Subcutaneous abdominal adipose tissue (tissue), 5 donors: Measurements from ENCODE around the gene GLE1.
"Not testable (repeated sequence)": the region's sequence is repeated elsewhere in the genome, so short reads cannot be mapped to it uniquely, and the experiment has no call there.

Experiments
- H3K27ac ChIP-seq: one replicate; pipeline ENCODE4 v1.7.0; 2013; ENCODE audit warnings: low read depth, mild to moderate bottlenecking, inconsistent platforms, low read length, moderate library complexity
- H3K27me3 ChIP-seq, 5 donors: one replicate each; pipeline ENCODE4 v1.7.0; 2013; ENCODE audit warnings: low read length in 5 of 5, inconsistent platforms in 1 of 5; ENCODE audit not compliant: control insufficient read depth in 5 of 5, insufficient read depth in 4 of 5
- H3K36me3 ChIP-seq, 5 donors: one replicate each; pipeline ENCODE4 v1.7.0; 2013; ENCODE audit warnings: low read length in 5 of 5; ENCODE audit not compliant: control insufficient read depth in 5 of 5, insufficient read depth in 5 of 5
- H3K4me1 ChIP-seq, 5 donors: one replicate each; pipeline ENCODE4 v1.7.0; 2013; ENCODE audit warnings: low read length in 5 of 5, mild to moderate bottlenecking in 3 of 5, moderate library complexity in 1 of 5; ENCODE audit not compliant: control insufficient read depth in 5 of 5, insufficient read depth in 5 of 5
- H3K4me3 ChIP-seq, 5 donors: one replicate each; pipeline ENCODE4 v1.7.0; 2013; ENCODE audit warnings: low read length in 5 of 5, low read depth in 1 of 5
- H3K9ac ChIP-seq, 5 donors: one replicate each; pipeline ENCODE4 v1.7.0; 2013; ENCODE audit warnings: low read length in 5 of 5, mild to moderate bottlenecking in 4 of 5, moderate library complexity in 3 of 5
- H3K9me3 ChIP-seq, 5 donors: one replicate each; pipeline ENCODE4 v1.7.0; 2013; ENCODE audit warnings: low read length in 5 of 5; ENCODE audit not compliant: control insufficient read depth in 5 of 5
- donor health status: healthy.
- donor health status: healthy.
- donor health status: healthy.
- donor health status: healthy.
- donor health status: healthy.

The GLE1 gene

GRCh38 chr9:128494746-128495129 is 9.8 kb upstream of the GLE1 start:
- Histone ChIP-seq H3K36me3 (peaks cover 5 to 65% (median 55%) of the 10 kb centered on the region in 5 donors), H3K4me3 (no peak overlapping the region)

GRCh38 chr9:128495296-128495695 is 9.2 kb upstream of the GLE1 start:
- peaks cover 3 to 69% (median 59%) of the 10 kb centered on the region in 5 donors for H3K36me3 ChIP-seq

More at GRCh38 chr9:128494746-128495129, 9.8 kb upstream of the GLE1 start:
- Histone ChIP-seq H3K4me1 (peaks cover 0 to 13% (median 3%) of the 10 kb centered on the region in 5 donors), H3K27me3 (no peaks in the 10 kb centered on the region), H3K9me3 (no peaks in the 10 kb centered on the region), H3K27ac (no peak overlapping the region), H3K9ac (no peak overlapping the region)

GRCh38 chr9:128495804-128496417 is 8.6 kb upstream of the GLE1 start:
- Histone ChIP-seq H3K27ac (no peak overlapping the region), H3K4me3 (no peak overlapping the region), H3K9ac (no peak overlapping the region), H3K4me1 (peaks cover 0 to 13% (median 3%) of the 10 kb centered on the region in 5 donors), H3K9me3 (no peaks in the 10 kb centered on the region), H3K36me3 (peaks cover 5 to 74% (median 55%) of the 10 kb centered on the region in 5 donors), H3K27me3 (no peaks in the 10 kb centered on the region)

More at GRCh38 chr9:128495296-128495695, 9.2 kb upstream of the GLE1 start:
- Histone ChIP-seq H3K4me1 (peaks cover 0 to 13% (median 3%) of the 10 kb centered on the region in 5 donors), H3K27ac (no peak overlapping the region), H3K9ac (no peak overlapping the region), H3K4me3 (no peak overlapping the region), H3K9me3 (no peaks in the 10 kb centered on the region), H3K27me3 (no peaks in the 10 kb centered on the region)

- H3K4me3 ChIP-seq = no peak overlapping the region
- no peaks in the 10 kb centered on the region for H3K9me3 ChIP-seq
- no peak overlapping the region for H3K9ac ChIP-seq
- no peak overlapping the region for H3K27ac ChIP-seq
- H3K36me3 ChIP-seq = peaks cover 4 to 67% (median 53%) of the 10 kb centered on the region in 5 donors
- peaks cover 0 to 13% (median 3%) of the 10 kb centered on the region in 5 donors for H3K4me1 ChIP-seq
- no peaks in the 10 kb centered on the region for H3K27me3 ChIP-seq
Observed at GRCh38 chr9:128497824-128498610, 6.5 kb upstream of the GLE1 start.

GRCh38 chr9:128498911-128499310 is 5.6 kb upstream of the GLE1 start:
- Histone ChIP-seq H3K4me1 (peaks cover 3 to 15% (median 4%) of the 10 kb centered on the region in 5 donors), H3K9me3 (no peaks in the 10 kb centered on the region), H3K27me3 (no peaks in the 10 kb centered on the region), H3K9ac (no peak overlapping the region), H3K36me3 (peaks cover 4 to 62% (median 53%) of the 10 kb centered on the region in 5 donors), H3K27ac (no peak overlapping the region), H3K4me3 (no peak overlapping the region)

GRCh38 chr9:128499920-128500319 is 4.6 kb upstream of the GLE1 start:
- no peak overlapping the region for H3K27ac ChIP-seq
- peaks cover 4 to 59% (median 46%) of the 10 kb centered on the region in 5 donors for H3K36me3 ChIP-seq
- H3K4me1 ChIP-seq = peaks cover 0 to 11% (median 10%) of the 10 kb centered on the region in 5 donors
- H3K9ac ChIP-seq = no peak overlapping the region
- H3K9me3 ChIP-seq = no peaks in the 10 kb centered on the region
- no peaks in the 10 kb centered on the region for H3K27me3 ChIP-seq
- no peak overlapping the region for H3K4me3 ChIP-seq

GRCh38 chr9:128503415-128503825 is 1.1 kb upstream of the GLE1 start:
- H3K9me3 ChIP-seq, H3K27me3 ChIP-seq, H3K27ac ChIP-seq, H3K9ac ChIP-seq: not testable (repeated sequence)
- Histone ChIP-seq H3K4me3 (peak overlapping the region in 2 of 5 donors; percentile 90 to 93), H3K36me3 (peaks cover 5 to 31% (median 18%) of the 10 kb centered on the region in 5 donors), H3K4me1 (peaks cover 5 to 24% (median 21%) of the 10 kb centered on the region in 5 donors)

- H3K27me3 ChIP-seq = no peaks in the 10 kb centered on the region
- H3K36me3 ChIP-seq = peaks cover 9 to 28% (median 15%) of the 10 kb centered on the region in 5 donors
- H3K27ac ChIP-seq = no peak overlapping the region
- H3K4me1 ChIP-seq = peaks cover 5 to 24% (median 21%) of the 10 kb centered on the region in 5 donors
- no peaks in the 10 kb centered on the region for H3K9me3 ChIP-seq
- peak overlapping the region; percentile 70 to 100 (median 93) for H3K4me3 ChIP-seq
- peak overlapping the region in 4 of 5 donors; percentile 62 to 99 (median 86) for H3K9ac ChIP-seq
Observed at GRCh38 chr9:128503870-128504269, 649 bp upstream of the GLE1 start.

- peak overlapping the region; percentile 71 for H3K27ac ChIP-seq
- H3K27me3 ChIP-seq = no peaks in the 10 kb centered on the region
- peaks cover 5 to 24% (median 21%) of the 10 kb centered on the region in 5 donors for H3K4me1 ChIP-seq
- H3K9ac ChIP-seq = peak overlapping the region in 4 of 5 donors; percentile 83 to 99 (median 92)
- peaks cover 12 to 28% (median 17%) of the 10 kb centered on the region in 5 donors for H3K36me3 ChIP-seq
- peak overlapping the region; percentile 90 to 100 (median 96) for H3K4me3 ChIP-seq
- H3K9me3 ChIP-seq = no peaks in the 10 kb centered on the region
Observed at GRCh38 chr9:128505414-128505765, 871 bp downstream of the GLE1 start.

GRCh38 chr9:128505906-128506305 is 1.4 kb downstream of the GLE1 start:
- not testable (repeated sequence) for H3K9ac ChIP-seq, H3K27ac ChIP-seq, H3K9me3 ChIP-seq, H3K27me3 ChIP-seq
- Histone ChIP-seq H3K4me1 (peaks cover 5 to 24% (median 21%) of the 10 kb centered on the region in 5 donors), H3K36me3 (peaks cover 10 to 26% (median 17%) of the 10 kb centered on the region in 5 donors), H3K4me3 (peak overlapping the region in 3 of 5 donors; percentile 90 to 100 (median 93))
